Activated T-helper 9 cell treated with anti-CD3 and anti-CD28 coated beads, Interleukin-2, amount 50 U/mL, for 16 hours (primary cell): ENCODE results near the gene STAMBPL1.
"Not testable (repeated sequence)": the region's sequence is repeated elsewhere in the genome, so short reads cannot be mapped to it uniquely, and the experiment has no call there.

ENCODE experiments used
- DNase-seq: peaks from one replicate; pipeline ENCODE4 v3.0.0-alpha.2; 2020; ENCODE audit warnings: low read depth

The STAMBPL1 gene

DNA sequence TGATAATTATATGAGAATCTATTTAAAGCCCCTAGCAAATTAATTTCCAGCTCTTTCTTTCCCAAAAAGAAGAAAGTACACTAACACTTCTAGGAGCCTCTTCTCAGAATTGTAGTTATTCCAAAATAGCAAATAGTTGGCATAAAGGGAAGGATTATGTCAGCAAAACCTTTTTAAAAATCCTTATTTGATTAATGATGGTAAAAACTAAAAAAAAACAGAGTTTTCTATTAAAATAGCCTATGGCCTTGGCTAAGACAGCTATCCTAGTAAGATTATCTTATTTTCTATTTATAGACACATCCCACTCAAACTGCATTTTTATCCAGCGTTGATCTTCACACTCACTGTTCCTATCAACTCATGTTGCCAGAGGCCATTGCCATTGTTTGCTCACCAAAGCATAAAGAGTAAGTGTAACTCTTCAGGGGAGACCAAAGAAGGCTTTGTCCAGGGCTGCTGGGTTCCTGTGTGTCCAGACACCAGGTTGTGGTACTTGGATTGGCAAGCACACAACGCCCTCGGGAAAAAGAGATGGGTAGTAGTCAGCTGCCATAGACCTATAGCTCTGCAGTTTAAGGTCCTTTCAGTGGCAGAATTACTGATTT is 41.0 kb downstream of the STAMBPL1 start:
- no peak for DNase-seq

DNA sequence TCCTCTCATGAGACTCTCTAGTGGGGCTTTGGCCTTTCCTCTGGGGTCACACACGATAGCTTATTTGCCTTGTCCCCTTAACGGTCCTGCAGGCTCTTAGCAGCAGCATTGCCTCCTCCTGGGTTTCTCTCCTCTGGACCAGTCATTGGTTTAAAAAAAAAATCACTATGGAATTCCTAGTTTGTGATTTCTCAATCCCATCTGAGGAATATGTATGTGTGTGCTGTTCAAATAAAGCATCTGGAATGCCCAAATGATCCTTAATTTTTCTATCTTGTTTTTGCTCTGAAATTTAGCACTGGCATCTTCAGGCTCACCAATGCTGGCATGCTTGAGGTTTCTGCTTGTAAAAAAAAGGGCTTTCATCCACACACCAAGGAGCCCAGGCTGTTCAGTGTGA is 42.0 kb downstream of the STAMBPL1 start:
- DNase-seq = no peak

DNA sequence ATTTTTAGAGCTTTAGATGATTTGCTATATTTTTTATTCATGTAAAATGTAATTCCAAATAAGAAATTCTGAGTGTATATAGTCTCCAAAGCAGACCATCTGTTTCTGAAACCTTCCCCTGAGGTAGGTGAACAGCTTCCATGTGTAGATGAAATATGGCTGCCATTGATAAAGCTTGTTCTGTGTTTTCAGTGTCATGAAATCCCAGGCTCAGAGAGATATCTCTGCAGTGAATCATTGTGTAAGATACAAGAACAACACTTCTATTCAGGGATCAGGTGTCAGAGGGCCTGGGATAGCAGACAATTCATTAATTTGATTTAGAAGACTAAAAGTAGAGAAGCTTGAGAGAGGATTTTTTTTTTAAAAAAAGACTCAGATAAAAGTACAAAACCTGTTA is 43.5 kb downstream of the STAMBPL1 start:
- DNase-seq = no peak

DNA sequence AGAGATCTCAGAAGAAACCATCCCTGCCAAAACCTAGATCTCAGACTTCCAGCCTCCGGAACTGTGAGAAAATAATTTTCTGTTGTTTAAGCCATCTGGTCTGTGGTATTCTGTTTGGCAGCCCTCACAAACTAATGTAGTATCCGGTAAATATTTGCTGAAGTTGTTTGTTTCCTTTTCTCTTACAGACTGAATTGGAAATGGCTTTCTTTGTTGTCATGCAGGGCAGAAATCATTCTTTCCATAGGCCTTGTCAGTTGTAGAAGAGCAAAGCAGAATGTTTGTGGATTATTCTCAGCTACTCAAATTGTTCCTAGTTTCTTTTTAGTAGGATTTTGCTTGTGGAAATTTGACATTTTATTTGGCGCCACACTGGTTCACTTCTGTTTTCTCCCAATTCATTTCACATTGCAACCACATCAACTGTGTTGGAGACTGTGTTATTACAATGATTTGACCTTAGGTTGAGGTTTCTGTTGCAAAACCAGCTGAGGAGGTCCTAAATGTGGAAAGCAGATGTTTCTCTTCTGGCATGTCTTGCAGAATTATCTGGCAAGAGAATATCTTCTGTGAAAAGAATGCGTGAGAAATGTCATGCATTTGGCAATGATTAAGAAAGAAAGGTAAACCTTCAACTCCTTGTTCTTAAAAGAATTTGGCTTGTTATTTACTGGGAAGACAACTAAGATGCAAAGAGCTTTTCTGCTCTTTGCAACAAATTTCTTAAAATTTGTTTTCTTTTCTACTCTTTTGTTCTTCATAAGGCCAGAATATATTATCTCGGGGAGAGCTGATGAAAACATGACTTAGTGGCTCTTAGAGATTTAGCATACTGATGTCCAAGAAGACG is 46.7 kb downstream of the STAMBPL1 start:
- DNase-seq = no peak

DNA sequence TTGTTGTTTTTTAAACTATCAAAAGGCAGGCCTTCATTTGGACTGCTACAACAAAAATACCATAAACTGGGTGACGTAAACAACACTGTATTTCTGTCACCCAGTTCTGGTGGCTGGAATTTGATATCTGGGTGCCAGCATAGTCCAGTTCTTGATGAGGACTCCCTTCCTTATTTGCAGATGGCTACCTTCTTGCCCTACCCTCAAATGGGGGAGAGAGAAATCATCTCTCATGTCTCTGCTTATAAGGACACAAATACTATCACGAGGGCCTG is 47.3 kb downstream of the STAMBPL1 start:
- no peak for DNase-seq

DNA sequence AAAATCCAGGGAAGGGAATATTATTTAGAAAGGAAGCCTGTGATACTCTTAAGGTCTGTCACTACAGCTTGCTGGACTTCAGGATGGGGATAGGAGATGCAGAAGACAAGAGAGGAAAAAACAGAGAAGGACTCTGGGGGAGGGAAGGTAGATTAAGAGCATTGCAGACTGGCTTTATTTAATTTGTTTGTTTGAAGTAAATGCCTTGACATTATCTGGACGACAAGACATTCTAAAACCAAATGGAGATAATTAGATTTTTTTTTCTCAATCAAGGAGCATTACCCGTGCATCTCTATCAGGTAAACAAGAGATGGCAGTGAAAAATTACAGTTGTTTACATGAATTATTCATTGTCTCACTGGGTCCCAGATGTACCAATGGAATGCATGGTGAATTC is 48.2 kb downstream of the STAMBPL1 start:
- DNase-seq = no peak

DNA sequence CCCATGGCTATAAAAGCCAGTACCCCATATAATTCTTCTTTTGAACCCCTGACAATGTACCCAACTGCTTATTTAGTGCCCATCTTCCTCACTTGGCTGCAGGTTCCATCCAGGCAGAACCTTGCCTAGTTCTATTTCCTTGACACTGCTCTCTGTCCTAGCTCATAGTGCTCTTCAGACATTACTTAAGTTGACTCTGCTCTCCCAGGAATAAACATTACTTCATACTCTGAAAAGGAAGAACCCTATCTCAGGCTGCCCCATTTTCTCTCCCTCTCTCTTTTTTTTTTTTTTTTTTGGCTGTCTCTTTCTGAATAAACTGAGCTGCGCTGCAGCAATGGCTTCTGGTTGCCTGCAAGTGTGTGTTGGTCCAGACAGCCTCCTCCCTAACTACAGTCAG is 51.5 kb downstream of the STAMBPL1 start:
- DNase-seq = no peak

DNA sequence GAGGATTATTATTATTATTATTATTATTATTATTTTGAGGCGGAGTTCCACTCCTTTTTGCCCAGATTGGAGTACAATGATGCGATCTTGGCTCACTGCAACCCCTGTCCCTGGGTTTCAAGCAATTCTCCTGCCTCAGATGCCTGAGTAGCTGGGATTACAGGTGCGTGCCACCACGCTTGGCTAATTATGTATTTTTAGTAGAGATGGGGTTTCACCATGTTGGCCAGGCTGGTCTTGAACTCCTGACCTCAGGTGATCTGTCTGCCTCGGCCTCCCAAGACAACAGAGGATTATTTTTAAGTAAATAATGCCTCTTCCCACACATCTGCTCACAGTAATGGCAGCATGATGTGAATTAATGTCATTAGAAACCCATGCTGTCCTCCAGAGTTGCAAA is 52.0 kb downstream of the STAMBPL1 start:
- not testable (repeated sequence) for DNase-seq

DNA sequence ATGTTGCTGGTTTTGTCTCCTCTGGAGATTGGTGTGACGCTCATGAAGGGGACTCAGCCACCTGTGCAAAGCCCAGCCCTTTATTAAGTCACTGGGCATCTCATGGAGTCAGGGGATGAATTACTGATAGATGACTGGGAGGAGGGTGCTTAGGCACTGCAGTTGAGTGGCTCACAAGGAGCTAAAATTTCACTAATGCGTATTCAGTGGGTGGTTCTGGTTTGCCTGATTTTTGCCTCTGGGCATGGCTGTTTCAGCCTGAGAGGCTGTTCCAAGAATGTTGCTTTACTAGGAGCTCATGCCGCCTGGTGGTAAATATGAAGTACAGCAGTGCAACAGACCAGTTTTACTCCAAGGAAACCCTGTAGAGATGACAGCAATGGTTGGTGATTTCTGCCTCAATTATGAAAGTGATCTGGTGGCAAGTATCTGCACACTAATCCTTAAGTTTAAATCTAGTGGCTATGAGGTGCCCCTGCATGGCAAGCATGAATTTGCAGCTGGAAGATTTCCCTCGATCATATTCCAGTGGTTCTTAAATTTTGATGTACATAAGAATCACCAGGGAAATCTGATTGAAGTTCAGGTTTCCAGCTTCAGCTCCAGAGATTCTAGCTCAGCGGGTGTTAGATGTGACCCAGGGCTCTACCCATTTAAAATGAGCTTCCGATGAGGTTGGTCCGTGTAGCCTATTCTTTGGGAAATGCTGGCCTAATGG is 52.7 kb downstream of the STAMBPL1 start:
- DNase-seq = no peak

DNA sequence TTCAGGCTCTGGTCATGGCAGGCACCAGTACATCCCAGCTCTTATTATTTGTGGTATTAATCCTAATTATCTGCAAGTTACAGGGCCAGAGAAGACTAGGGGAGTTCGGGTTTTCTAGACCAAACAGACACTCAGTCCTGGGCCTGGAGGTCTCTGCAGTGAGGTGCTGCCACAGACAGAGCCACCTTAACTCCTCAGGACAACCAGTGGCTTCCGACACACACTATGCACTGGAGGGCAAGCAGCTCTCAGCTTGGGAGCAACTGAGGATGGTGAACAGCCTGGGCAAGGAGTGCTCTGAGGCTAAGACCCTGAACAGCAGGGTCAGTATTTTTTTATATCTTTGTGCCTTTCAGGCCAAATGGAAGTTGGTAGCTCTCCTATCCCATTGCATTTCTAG is 53.5 kb downstream of the STAMBPL1 start:
- no peak for DNase-seq

DNA sequence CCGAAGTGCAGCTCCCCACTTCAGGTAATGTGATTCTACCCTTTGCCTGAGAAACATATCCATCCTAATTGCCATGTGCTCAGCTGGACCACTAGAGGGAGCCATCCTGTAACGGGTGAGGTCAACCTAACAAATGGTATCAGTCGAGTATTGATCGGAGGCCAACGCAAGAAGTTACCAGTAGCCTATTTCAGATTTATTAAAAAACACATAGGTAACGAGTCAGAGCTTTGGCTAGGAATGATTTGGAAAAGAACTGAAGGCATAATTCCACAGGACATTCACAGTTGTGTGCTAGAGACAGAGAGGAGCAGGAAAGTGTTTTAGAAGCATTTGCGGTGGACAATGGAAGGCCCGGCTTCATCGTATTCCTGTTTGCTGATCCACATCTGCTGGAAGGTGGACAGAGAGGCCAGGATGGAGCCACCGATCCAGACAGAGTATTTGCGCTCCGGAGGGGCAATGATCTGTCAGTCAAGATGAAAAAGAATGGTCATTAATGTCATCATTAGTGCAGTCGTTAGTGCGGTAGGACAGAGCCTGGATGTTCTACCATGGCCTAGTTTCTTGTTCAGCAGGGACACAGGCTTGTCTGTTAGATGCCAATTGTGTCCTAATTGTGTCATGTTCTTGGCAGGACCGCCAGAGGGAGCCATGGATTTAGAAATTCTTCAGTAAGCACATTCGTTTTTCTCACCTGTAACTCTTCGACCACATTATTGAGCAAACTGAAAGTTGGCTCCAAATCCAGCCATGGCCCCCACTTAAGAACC is 55.0 kb downstream of the STAMBPL1 start:
- DNase-seq = peak; percentile 60

DNA sequence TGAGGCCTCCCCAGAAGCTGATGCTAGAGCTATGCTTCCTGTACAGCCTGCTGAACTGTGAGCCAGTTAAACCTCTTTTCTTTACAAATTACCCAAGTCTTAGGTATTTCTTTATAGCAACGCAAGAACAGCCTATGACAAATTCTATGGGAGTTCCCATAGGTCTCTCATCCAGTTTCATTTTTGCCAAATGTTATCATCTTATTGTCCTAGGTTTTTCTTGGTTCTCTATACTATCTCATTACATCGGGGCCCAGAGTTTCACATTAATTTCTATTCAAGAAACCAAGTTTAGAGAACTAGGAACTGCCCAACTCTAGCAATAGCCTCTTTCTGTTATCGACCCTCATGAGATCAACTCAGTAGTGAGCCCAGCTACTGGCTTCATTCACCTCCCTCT is 56.6 kb downstream of the STAMBPL1 start:
- no peak for DNase-seq

DNA sequence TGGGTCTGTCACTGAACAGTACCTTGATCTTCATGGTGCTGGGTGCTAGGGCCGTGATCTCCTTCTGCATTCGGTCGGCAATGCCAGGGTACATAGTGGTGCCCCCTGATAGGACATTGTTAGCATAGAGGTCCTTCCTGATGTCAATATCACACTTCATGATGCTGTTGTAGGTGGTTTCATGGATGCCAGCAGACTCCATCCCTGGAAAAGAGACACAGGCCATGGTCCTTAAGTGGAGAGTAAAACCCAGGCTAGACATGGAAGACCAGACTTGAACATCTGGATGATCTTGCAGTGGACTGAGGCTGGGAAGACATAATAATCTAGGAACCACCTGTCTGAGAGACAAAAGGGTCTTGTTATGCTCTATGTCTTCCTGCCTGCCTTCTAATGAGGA is 58.0 kb downstream of the STAMBPL1 start:
- no peak for DNase-seq

DNA sequence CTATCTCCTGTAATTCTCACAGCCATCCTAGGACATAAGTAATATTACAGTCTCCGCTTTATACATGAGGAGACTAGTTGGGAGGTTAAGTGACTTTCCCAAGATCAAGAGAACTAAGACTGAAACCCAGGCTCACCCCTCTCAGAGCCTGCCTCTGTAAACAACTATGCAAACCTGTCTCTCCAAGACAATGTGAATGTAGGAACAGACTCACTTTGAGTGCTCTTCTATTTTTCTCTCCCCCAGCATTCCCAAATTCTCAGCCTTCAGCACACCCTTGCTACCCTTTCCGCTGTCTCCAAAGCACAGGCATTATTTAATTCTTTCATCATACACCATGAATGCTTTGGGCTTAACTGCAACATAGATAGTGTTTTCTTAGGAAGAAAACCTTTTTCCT is 58.9 kb downstream of the STAMBPL1 start:
- DNase-seq = no peak

DNA sequence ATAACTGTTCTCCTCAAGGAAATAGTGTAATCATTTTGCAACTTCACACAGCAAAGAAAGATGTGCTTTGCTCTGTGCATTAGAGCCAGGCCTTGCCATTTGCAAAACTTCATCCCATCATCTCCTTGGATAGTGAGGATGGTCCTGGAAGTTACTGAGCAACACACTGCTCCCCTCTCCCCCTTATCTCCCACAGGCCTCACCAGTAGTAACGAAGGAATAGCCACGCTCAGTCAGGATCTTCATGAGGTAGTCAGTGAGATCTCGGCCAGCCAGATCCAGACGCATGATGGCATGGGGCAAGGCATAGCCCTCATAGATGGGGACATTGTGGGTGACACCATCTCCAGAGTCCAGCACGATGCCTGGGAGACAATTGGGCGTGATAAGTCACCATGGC is 61.0 kb downstream of the STAMBPL1 start:
- no peak for DNase-seq

DNA sequence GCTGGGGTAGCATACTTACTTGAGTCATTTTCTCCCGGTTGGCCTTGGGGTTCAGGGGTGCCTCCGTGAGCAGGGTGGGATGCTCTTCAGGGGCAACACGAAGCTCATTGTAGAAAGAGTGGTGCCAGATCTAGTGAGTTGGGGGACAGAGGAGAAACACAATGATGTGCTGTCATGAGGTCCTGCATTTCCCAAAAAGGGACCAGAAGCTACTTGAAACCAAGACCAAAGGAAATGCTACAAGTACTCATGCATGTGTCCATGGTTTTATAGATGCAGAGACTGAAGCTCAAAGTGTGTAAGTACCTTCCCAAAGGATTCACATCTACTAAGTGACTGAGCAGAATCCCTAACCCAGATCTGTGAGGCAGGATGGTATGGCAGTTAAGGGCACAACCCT is 63.7 kb downstream of the STAMBPL1 start:
- no peak for DNase-seq

DNA sequence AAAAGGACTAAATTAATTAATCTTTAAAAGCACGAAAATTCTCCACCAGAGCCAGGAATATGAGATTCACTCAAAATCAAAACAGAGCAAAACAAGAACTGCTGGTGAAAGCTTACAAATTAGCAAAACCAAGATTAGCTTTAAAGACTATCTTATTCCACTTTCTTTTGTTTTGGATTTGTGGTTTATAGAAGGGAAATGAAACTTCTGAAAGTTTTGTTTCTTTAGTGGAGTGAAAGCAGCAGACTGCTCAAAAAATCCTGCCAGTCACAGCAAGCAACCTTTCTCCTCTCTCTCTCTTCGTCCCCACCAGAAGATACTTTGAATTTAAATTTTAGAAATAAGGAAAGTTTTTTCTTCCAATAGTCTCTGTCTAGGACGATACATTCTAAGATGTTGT is 64.8 kb downstream of the STAMBPL1 start:
- DNase-seq = no peak

DNA sequence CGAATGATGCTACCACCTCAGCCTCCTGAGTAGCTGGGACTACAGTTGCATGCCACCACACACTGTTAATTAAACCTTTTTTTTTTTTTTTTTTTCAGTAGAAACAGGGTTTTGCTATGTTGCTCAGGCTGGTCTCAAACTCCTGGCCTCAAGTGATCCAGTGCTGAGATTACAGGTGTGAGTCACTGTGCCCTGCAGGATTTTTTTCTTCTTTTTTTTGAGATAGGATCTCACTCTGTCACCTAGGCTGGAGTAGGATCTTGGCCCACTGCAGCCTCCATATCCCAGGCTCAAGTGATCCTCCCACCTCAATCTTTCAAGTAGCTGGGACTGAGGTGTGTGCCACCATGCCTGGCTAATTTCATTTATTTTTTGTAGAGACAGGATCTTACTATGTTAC is 66.2 kb downstream of the STAMBPL1 start:
- no peak for DNase-seq

DNA sequence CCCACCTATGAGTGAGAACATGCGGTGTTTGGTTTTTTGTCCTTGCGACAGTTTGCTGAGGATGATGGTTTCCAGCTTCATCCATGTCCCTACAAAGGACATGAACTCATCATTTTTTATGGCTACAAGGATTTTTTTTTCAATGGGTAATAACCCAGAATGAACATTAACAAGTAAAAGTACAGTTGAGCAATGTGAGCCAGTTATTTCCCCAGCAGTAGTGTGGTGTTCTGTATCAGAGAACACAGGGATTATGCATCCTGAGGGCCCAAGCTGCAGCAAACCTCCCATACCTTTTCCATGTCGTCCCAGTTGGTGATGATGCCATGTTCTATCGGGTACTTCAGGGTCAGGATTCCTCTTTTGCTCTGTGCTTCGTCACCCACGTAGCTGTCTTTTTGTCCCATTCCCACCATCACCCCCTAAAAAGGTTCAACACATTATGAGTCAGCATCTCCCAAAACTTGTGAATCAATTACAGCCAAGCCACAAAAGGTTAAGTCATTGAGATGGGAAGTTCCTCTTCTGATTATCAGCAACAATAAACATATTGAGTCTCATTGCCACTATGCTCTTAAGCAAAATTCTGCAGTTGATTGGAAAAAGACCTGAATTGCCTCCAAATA is 67.0 kb downstream of the STAMBPL1 start:
- DNase-seq = no peak

DNA sequence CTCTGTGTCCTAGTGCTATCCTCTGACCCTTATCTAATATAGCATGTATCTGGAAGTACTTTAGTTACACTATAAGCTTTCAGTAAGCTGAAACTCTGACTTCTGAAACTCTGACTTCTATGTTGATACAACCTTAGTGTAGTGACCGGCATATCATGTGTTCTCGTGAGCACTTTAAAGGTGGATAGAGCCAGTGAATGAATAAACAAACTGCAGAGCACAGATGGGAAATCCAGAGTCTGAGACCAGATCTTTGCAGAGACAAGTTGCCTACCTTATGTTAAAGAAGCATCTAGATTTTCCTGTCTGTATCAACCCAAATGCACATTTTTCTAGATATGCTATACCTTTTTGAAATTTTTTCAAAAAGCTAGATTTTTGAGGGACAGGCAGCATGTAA is 69.0 kb downstream of the STAMBPL1 start:
- no peak for DNase-seq

DNA sequence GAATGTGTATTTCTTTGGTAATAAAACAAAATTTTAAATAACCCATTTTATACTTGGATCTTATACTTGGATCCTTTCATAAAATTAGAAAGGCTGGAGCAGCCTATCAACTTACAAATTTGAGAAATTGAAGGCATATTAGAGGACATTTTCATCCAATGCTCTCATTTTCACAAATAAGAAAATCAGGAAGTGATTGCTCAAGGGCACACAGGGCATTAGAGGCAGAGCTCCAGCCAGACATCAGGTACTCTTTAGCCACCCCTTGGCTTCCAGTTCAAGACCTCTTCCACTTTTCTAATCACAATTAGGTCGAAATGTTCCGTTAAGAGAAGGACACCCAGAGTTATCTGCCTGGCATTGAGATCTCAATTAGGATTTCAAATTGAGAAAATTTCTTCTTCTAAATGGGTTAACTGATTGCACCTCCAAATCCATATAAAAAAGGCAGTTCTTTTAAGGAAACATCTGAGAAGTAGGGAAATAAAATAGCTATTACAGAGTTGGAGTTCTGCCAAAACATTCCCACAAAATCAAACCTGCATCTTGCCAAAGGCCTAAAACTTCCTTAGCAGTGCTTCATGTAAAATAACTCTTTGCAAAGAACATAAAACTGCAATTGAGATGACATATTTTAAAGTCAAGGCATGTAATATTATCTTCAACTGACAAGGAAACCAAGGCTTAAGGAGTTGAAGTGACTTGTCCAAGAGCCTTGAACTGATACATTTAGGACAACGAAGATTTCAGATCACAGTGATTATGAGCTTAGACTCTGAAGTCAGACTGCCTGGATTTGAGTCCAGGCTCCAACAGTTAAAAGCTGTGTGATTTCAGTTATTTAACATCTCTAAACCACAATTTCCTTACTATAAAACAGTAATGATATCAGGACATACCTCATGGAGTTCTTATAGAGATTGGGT is 70.1 kb downstream of the STAMBPL1 start:
- no peak for DNase-seq
